HepG2 (cell line): ENCODE results near the gene TNRC18. TPM values are rescaled to one million over a fixed set of nuclear protein-coding genes. Genes with fewer than 3 reads are reported as not detected.

Experiments used
- MED13 ChIP-seq: sonication (generic); formaldehyde crosslinking; IDR thresholded peaks from 2 replicates; pipeline ENCODE4 v1.5.0; 2020; ENCODE audit warnings: missing genetic modification reagents
- NFYB ChIP-seq: sonication (generic); formaldehyde crosslinking; IDR thresholded peaks from 2 replicates; pipeline ENCODE4 v1.4.0; 2020; ENCODE audit warnings: missing genetic modification reagents
- SYNCRIP ChIP-seq: fragments of 200-400 bp; formaldehyde crosslinking; IDR thresholded peaks from 2 replicates; pipeline ENCODE4 v1.6.1; 2018; ENCODE audit warnings: mild to moderate bottlenecking, low read depth, low read length; ENCODE audit not compliant: insufficient read depth
- TBX2 ChIP-seq: sonication (generic); formaldehyde crosslinking; IDR thresholded peaks from 2 replicates; pipeline ENCODE4 v1.5.0; 2020; ENCODE audit warnings: missing genetic modification reagents, mild to moderate bottlenecking, borderline replicate concordance
- TCF7 ChIP-seq: sonication (generic); IDR thresholded peaks from 2 replicates; pipeline ENCODE4 v1.6.1; 2016; ENCODE audit warnings: antibody characterized with exemption, low read depth
- THYN1 ChIP-seq: sonication (generic); formaldehyde crosslinking; IDR thresholded peaks from 2 replicates; pipeline ENCODE4 v1.8.1; 2023; ENCODE audit warnings: low read depth, mild to moderate bottlenecking, moderate library complexity, missing genetic modification reagents, borderline replicate concordance
- ZNF33A ChIP-seq: sonication (generic); formaldehyde crosslinking; IDR thresholded peaks from 2 replicates; pipeline ENCODE4 v1.5.1; 2020; ENCODE audit warnings: missing genetic modification reagents, mild to moderate bottlenecking, moderate library complexity, borderline replicate concordance
- polyA plus RNA-seq, 8 experiments: library from polyadenylated mRNA; depleted of rRNA in 3 of 8; stranded (reverse) in 7 of 8; unstranded in 1 of 8; fragments of >200 nt; fragmentation: Illumina TruSeq in 4 of 8; extraction: Trizol in 4 of 8; gene quantifications; 2 replicates each; pipeline versions ENCODE4 v1.2.1 to v1.2.3, GENCODE V29; 2011 to 2016; ENCODE audit warnings: low read depth in 4 of 8, missing spikeins in 1 of 8, mixed read lengths in 1 of 8; ENCODE audit not compliant: insufficient read depth in 1 of 8
- total RNA-seq, 5 experiments: library from RNA; depleted of rRNA; stranded (reverse); fragments of >200 nt; fragmentation: Illumina TruSeq; extraction: Trizol; gene quantifications; 2 replicates each; pipeline ENCODE4 v1.2.3, GENCODE V29; 2016; ENCODE audit warnings: low read depth in 1 of 5
- TF ChIP-seq, protein P1 (sequence below), 2 experiments: fragments of 450-650 bp in 1 of 2; sonication (generic) in 1 of 2; formaldehyde crosslinking in 1 of 2; IDR thresholded peaks; 2 replicates each; pipeline versions ENCODE4 v1.6.1 to v1.8.0; 2016 to 2022; ENCODE audit warnings: antibody characterized with exemption in 1 of 2, mild to moderate bottlenecking in 1 of 2, missing genetic modification reagents in 1 of 2
- TF ChIP-seq, protein P2 (sequence below): fragments of 450-650 bp; IDR thresholded peaks from 2 replicates; pipeline ENCODE4 v1.6.1; 2016
- TF ChIP-seq, protein P3 (sequence below): sonication (generic); formaldehyde crosslinking; IDR thresholded peaks from 2 replicates; pipeline ENCODE4 v1.4.0; 2020; ENCODE audit warnings: missing genetic modification reagents, borderline replicate concordance
- TF ChIP-seq, protein P4 (sequence below), 2 experiments: IDR thresholded peaks; 2 replicates each; pipeline ENCODE4 v1.6.1; 2011 to 2012; ENCODE audit warnings: low read length in 2 of 2, borderline replicate concordance in 1 of 2, low read depth in 1 of 2, mild to moderate bottlenecking in 1 of 2, moderate library complexity in 1 of 2

TNRC18 gene
- total and polyA plus RNA-seq, 2 of the 13 experiments (the other 11 are each of a cell fraction or from before 2014, with no cell fraction given): 11.7 to 17.4 TPM

DNA sequence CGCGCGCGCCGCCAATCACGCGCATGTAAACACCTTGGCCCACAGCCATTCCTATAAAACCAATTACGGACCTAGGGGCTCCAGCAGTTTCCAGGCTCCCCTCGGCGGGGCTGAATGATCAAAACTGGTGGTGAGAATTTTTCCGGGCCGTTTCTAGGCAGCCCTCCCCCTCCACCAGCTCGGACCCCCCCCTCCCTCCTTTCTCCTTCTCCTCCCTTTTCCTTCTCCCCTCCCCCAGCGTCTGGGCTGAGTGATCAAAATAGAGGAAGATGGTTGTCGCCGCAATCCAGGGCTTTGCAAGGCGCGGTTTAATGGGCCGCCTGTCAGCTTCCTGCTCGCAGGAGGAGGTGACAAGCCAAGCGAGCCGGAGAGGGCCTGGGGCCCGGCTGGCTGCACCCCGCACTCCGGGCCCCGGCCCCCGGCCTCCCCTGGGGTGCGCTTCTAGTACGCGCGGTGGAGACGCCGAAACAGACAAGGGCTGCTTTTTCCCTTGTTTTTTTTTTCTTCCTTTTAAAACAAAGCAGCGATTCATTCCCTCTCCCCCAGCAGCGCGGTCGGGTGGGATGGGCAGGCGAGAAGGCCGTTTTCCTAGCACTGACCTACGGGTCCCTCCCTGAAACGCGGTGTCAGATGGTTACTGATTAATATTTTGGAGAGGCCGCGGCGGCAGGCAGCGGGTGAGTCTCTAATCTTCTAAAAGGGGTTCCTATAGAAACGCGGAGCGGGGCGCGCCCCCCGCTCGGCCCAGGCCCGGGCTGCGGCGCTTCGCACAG lies 528 bp upstream of the TNRC18 start (continued):
- TF ChIP-seq, protein P1, sequence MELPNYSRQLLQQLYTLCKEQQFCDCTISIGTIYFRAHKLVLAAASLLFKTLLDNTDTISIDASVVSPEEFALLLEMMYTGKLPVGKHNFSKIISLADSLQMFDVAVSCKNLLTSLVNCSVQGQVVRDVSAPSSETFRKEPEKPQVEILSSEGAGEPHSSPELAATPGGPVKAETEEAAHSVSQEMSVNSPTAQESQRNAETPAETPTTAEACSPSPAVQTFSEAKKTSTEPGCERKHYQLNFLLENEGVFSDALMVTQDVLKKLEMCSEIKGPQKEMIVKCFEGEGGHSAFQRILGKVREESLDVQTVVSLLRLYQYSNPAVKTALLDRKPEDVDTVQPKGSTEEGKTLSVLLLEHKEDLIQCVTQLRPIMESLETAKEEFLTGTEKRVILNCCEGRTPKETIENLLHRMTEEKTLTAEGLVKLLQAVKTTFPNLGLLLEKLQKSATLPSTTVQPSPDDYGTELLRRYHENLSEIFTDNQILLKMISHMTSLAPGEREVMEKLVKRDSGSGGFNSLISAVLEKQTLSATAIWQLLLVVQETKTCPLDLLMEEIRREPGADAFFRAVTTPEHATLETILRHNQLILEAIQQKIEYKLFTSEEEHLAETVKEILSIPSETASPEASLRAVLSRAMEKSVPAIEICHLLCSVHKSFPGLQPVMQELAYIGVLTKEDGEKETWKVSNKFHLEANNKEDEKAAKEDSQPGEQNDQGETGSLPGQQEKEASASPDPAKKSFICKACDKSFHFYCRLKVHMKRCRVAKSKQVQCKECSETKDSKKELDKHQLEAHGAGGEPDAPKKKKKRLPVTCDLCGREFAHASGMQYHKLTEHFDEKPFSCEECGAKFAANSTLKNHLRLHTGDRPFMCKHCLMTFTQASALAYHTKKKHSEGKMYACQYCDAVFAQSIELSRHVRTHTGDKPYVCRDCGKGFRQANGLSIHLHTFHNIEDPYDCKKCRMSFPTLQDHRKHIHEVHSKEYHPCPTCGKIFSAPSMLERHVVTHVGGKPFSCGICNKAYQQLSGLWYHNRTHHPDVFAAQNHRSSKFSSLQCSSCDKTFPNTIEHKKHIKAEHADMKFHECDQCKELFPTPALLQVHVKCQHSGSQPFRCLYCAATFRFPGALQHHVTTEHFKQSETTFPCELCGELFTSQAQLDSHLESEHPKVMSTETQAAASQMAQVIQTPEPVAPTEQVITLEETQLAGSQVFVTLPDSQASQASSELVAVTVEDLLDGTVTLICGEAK (IDR thresholded peaks at IDR 0.05): no peak
- TF ChIP-seq, protein P1 (CRISPR knock-in tag; IDR thresholded peaks at IDR 0.05): peak; percentile 39
- no peak for TF ChIP-seq ZNF33A
- peak; percentile 76 for TF ChIP-seq TCF7
- TF ChIP-seq TBX2 (CRISPR knock-in tag): peak; percentile 67; the same call in 1 of the 2 replicates
- no peak for TF ChIP-seq SYNCRIP
- TF ChIP-seq MED13 (CRISPR knock-in tag): no peak
- TF ChIP-seq, protein P2, sequence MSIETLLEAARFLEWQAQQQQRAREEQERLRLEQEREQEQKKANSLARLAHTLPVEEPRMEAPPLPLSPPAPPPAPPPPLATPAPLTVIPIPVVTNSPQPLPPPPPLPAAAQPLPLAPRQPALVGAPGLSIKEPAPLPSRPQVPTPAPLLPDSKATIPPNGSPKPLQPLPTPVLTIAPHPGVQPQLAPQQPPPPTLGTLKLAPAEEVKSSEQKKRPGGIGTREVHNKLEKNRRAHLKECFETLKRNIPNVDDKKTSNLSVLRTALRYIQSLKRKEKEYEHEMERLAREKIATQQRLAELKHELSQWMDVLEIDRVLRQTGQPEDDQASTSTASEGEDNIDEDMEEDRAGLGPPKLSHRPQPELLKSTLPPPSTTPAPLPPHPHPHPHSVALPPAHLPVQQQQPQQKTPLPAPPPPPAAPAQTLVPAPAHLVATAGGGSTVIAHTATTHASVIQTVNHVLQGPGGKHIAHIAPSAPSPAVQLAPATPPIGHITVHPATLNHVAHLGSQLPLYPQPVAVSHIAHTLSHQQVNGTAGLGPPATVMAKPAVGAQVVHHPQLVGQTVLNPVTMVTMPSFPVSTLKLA: no peak
- TF ChIP-seq, protein P3, sequence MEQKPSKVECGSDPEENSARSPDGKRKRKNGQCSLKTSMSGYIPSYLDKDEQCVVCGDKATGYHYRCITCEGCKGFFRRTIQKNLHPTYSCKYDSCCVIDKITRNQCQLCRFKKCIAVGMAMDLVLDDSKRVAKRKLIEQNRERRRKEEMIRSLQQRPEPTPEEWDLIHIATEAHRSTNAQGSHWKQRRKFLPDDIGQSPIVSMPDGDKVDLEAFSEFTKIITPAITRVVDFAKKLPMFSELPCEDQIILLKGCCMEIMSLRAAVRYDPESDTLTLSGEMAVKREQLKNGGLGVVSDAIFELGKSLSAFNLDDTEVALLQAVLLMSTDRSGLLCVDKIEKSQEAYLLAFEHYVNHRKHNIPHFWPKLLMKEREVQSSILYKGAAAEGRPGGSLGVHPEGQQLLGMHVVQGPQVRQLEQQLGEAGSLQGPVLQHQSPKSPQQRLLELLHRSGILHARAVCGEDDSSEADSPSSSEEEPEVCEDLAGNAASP (CRISPR knock-in tag): peak; percentile 16; the same call in 1 of the 2 replicates
- TF ChIP-seq THYN1 (CRISPR knock-in tag): no peak
- peak; percentile 75 for TF ChIP-seq NFYB (CRISPR knock-in tag)
- TF ChIP-seq, protein P4, sequence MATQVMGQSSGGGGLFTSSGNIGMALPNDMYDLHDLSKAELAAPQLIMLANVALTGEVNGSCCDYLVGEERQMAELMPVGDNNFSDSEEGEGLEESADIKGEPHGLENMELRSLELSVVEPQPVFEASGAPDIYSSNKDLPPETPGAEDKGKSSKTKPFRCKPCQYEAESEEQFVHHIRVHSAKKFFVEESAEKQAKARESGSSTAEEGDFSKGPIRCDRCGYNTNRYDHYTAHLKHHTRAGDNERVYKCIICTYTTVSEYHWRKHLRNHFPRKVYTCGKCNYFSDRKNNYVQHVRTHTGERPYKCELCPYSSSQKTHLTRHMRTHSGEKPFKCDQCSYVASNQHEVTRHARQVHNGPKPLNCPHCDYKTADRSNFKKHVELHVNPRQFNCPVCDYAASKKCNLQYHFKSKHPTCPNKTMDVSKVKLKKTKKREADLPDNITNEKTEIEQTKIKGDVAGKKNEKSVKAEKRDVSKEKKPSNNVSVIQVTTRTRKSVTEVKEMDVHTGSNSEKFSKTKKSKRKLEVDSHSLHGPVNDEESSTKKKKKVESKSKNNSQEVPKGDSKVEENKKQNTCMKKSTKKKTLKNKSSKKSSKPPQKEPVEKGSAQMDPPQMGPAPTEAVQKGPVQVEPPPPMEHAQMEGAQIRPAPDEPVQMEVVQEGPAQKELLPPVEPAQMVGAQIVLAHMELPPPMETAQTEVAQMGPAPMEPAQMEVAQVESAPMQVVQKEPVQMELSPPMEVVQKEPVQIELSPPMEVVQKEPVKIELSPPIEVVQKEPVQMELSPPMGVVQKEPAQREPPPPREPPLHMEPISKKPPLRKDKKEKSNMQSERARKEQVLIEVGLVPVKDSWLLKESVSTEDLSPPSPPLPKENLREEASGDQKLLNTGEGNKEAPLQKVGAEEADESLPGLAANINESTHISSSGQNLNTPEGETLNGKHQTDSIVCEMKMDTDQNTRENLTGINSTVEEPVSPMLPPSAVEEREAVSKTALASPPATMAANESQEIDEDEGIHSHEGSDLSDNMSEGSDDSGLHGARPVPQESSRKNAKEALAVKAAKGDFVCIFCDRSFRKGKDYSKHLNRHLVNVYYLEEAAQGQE (IDR thresholded peaks at IDR 0.05; ENCODE audit: borderline replicate concordance in 1 of 2, low read depth in 1 of 2, low read length in 2 of 2): peak in 1 of 2 experiments; percentile 47; a peak in 2 of 4 replicates
